Mammary epithelial cell (primary cell): ENCODE data around the gene BRD3OS.

Experiments used
- CTCF ChIP-seq, 2 donors: IDR thresholded peaks in 1 of 2; conservative IDR thresholded peaks in 1 of 2; 2 replicates each; pipeline ENCODE4 v1.5.1; 2011 to 2012; ENCODE audit warnings: inconsistent platforms in 2 of 2, low read length in 2 of 2, mild to moderate bottlenecking in 2 of 2, control low read depth in 1 of 2, low read depth in 1 of 2; ENCODE audit not compliant: insufficient read depth in 1 of 2; ENCODE audit errors: extremely low read depth in 1 of 2
- EZH2 ChIP-seq: IDR thresholded peaks from 2 replicates; pipeline ENCODE4 v1.6.1; 2012; ENCODE audit warnings: low read length, inconsistent platforms, borderline replicate concordance

GRCh38 chr9:133977421-133978201, 47.7 kb upstream of the BRD3OS start:
- TF ChIP-seq CTCF (conservative IDR thresholded peaks at IDR 0.05 in 1 of 2, IDR thresholded peaks at IDR 0.05 in 1 of 2; ENCODE audit: extremely low read depth in 1 of 2, insufficient read depth in 1 of 2, low read depth in 1 of 2, low read length in 2 of 2) (no peak), EZH2 (no peak)
